Stromal cell of bone marrow (primary cell): ENCODE results near the gene CPTP.

Source experiments
- DNase-seq: peaks from one replicate; pipeline ENCODE4 v3.0.0-alpha.2; 2012; ENCODE audit warnings: low read depth

The CPTP gene

DNA sequence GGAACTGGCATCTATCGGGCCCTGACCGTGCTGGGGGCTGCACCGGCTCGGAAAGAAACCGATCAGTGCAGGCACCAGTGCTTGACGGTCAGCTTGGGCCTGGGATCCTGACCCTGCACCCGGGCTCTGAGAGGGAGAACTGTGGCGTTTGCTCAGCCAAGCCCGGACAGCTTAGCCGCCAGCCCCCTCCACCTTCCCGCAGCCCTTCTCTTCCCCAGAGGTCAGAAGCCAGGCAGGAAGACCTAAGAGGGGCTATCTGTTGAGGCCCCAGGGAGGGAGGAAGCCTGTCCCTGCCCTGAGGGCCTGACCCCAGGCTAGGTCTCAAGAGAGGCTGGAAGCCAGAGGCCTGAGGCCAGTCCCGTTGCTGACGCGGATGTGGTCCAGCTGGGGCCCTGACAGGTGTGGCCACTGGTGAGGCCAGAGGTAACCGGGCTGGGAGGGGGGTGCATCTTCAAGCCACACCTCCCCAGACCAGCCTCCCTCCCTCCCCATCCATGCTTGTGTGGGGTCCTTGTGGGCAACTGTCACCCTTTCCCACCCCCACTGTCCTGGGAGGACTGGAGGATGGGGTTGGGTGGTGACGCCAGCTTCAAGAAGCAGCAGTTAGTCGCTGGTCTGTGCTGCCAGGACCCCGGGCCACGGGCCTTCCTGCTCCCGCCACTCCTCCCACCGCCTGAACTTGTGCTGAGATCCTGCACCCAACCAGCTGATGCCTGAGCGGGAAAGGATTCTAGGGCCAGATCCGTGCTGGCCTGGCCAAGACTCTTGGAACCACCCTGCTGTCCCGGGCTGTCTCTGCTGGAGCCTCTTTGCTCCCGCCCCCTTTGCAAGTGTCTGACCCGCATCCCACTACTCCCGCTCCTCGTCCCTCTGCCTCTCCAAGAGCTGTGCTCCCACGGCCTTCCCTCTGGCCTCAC lies 27.2 kb downstream of the CPTP start:
- no peak for DNase-seq

DNA sequence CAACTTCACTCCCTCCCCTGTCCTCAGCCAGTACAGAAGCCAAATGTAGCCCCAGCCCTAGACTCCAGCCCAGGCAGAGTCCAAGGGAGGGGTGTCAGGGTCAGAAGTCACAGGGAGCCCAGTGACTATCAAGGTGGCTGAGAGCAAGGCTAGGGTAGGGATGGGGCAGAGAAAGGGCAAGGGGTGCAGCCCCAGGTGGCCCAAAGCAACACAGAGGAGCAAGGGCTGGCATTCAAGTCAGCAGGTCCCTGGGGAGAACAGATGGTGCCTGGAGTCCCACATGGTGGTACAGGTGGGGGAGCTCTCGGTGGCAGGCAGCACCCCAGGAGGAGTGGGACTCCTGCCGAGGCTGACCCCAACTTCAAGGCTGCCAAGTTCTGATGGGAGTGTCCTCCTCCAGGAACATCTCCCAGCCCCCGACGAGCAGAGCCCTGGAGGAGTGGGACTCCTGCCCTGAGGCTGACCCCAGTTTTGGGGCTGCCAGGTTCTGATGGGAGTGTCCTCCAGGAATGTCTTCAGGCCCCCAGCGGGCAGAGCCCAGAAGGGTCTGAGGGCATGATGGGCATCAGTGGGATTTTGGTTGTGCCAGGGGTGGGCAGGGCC lies 28.3 kb downstream of the CPTP start:
- no peak for DNase-seq

DNA sequence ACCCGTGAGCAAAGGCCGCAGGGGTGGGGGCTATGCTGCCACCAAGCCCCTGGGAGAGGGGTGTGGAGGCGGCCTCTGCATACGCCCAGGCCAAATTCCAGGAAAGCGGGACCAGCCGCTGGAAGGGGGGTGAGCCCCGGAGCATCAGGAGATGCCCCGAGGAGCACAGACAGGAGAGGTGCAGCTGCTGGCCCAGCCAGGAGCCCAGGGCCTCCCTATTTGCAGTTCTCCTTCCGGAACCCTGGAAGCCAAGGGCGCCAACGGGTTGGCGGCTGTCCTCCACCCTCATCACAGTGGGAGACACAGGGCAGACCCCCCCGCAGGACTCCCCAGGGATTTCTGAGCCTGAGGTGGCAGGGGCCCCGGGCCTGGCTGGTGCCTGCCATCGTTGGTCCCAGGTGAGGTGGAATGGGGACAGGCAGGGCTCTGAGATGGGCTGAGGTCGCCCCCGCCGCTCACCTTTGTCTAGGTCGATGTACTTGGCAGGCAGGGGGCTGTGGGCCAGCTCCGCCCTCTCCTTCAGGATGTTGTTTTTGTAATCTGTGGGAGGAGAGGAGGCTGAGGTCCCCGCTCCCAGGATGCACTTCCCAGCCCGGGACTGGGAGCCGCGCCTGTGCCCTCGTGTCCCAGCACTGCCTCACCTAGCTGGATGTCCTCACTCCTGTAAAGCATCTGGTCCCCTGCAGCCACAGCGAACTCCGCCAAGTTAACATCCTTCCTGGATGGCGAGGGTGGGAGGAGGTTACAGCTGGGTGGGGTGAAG lies 29.0 kb downstream of the CPTP start:
- no peak for DNase-seq

DNA sequence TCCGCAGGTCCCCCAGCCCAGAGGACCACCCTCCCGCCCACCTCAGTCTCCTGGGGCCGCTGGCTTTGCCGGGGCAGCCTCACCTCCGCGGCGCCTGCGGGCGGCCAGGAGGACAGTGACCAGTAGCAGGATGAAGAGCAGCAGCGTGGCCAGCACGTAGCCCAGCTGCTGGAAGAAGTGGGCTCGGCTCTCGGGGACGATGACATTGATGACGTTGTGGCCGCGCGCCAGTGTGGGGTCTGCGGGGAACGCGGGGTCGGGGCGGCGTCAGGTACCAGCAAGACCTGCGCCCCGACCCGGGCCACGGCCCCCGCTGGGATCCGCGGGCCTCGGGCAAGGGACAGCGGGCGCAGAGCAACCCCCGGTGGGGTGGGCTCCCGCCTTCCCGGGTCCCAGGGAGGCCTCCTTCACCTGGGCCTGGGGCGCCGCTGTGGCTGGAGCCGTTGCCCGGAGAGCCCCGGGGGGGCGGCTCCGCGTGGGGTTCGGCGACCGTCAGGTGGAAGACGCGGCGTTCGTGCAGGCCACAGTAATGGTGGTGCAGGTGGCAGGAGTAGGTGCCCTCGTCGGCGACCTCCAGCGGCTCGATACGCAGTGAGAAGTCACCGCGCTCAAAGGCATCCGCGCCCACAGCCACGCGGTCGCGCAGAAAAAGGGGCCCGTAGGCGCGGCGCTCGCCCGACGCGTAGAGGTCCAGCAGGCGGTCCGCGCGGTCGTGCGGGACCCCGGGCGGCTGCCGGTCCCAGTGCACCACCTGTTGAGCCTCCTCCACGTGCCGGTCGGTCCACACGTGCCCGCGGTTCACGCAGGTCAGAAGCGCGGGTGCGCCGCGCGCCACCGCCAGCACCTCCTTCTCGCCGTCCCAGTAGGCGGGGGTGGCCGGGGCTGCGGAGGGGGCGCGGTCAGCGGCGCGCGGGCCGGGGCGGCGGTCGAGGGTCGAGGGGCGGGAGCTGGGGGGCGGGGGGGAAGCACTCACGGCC lies 30.0 kb downstream of the CPTP start:
- DNase-seq, result no peak

DNA sequence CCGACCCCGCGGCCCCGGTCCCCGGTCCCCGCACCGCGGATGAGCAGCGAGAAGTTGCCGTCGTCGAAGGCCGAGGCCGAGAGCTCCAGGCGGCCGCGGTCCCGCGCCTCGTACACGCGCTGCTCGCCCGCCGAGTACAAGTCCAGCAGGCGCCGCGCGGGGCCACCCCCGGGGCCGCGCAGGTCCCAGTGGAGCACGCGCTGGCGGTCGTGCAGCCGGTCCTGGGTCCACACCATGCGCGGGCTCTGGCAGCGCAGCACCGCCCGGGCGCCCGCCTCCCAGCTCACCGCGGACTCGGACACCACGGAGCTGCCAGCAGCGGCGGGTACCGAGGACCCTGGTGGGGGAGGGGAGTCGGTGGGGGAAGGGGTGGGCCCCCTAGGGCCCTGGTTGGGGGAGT lies 30.8 kb downstream of the CPTP start:
- no peak for DNase-seq

DNA sequence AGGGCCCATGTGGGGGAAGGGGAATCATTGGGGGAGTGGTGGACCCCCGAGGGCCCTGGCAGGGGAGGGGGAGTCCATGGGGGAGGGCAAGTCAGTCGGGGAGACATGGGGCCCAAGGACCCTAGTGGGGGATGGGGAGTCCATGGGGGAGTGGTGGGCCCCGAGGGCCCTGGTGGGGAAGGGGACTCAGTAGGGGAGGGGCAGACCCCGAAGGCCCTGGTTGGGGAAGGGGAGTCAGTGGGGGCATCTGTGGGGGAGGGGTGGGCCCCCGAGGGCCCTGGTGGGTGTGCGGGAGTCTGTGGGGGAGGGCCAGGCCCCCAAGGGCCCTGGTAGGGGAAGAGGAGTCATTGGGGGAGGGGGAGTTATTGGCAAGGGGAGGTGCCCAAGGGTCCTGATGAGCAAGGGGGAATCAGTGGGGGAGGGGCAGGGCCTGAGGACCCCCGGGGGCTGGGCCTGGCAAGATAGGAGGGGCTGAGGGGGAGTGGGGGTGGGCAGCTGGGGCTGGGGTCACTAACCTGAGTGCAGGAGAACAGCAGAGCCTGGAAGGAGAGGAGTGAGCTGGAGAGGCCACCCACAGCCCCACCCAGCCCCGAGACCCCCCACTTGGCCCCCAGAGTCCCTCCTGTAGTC lies 31.7 kb downstream of the CPTP start:
- no peak for DNase-seq

DNA sequence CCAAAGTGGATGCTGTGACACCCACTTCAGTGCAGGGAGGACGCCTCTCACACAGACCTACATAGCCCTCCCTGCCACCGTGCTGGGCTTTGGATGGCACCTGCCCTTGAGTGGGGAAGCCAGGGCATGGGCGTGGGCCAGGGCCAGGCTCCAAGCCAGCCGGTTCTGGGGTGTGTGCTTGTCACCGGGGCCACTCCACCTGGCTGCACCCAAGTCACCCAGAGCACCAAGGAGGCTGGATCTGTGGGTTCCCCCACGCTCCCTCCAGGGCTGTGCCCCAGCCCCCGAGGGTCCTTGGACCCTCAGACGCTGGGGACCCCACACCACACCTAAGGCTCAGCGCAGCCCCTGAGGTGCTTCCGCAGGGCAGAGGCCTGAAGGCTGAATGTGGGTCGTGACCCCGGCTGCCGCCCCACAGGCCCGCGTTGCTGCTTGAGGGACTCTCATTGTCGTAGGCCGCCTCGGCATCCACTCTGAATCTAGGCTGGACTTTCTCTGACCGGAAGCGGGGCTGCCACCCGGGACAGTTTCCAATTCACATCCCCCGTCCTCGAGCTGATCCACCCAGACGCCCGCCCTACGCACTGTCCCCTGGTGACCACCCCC lies 32.3 kb downstream of the CPTP start:
- no peak for DNase-seq

DNA sequence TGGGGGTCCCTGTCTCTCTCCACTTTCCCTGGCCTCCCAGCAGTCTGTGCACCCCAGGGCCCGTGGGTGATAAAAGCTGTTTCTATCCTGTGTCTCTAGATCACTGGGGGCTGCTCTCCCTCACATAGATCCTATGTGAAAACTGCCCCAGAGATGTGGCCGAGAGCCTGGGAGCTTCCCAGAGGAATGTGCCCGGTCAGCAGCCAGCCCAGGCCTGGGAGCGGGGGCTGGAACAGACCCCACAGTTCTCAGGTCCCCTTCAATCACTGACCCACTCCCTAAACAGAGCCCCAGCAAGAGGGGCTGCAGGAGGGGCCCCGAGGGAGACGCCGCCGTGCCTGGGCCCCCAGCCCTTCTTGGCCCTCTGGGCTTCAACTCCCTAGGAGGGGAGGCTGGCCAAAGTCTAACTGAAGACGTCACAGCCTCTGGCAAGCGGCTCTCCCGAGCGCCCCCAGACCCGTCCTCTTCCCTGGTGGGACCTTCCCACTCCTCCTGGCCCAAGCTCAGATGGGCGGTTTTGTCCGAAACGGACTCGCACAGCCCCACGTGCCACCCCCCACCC lies 33.4 kb downstream of the CPTP start:
- no peak for DNase-seq

DNA sequence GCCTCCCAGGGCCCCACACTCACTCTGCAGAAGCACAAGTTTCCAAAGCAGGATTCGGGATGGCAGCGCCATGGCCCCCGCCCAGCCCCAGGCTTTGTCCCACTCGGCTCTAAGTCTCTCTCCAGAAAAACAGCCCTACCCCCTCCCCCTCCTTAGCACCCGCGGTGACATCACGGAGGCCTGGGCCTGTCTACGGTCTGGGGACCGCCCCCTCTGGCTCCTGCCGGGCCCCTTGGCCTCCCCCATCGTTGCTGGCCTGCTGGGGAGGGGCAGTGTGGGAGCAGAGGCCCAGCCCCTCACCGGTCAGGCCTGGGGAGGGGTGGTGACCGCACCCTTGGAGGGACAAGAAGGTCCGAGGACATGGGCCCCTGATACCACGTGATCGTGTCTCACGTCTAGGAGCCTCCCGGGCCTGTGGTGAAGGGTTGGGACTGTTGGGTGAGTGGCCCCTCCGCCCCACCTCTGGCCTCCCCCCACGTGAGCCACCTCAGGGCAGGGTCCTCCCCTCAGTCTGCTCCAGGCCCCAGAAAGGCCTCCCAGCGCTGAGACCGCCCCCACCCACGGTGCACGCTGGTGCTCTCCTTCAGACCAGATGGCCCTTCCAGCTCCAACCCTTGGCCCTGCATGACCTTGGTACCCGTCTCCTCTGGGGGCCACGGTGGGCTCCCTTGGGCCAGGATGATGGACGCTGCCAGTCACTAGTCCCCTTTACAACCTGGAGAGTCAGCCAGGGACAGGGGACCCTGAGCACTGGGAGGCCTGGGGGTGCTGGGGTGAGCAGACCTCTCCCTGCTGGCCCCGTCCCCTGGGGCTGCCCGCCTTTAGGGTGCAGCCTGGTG lies 34.0 kb downstream of the CPTP start, which contains the start of gene MXRA8:
Gene MXRA8, minus strand, starts transcription at position 123 of the 839 bp plus-strand sequence. Its CDS starts 51 bp downstream, at position 72.
- DNase-seq, result peak; percentile 89

DNA sequence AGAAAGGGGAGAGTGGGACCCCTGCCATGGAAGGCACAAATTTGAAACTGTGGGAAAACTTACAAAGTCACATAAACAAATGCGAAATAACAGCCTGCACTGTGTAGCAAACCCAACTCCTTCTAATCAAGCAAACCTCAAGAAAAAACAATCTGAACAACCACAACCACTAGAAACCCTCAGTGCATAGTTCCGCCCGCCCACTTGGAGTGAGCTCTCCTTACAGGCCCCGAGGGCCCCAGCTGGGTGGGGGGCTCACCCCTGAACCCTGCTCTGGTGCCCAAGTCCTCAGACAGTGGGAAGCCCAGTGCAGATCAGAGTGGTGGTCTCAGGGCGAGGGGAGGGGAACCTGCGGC lies 34.7 kb downstream of the CPTP start:
- DNase-seq, result peak; percentile 80

DNA sequence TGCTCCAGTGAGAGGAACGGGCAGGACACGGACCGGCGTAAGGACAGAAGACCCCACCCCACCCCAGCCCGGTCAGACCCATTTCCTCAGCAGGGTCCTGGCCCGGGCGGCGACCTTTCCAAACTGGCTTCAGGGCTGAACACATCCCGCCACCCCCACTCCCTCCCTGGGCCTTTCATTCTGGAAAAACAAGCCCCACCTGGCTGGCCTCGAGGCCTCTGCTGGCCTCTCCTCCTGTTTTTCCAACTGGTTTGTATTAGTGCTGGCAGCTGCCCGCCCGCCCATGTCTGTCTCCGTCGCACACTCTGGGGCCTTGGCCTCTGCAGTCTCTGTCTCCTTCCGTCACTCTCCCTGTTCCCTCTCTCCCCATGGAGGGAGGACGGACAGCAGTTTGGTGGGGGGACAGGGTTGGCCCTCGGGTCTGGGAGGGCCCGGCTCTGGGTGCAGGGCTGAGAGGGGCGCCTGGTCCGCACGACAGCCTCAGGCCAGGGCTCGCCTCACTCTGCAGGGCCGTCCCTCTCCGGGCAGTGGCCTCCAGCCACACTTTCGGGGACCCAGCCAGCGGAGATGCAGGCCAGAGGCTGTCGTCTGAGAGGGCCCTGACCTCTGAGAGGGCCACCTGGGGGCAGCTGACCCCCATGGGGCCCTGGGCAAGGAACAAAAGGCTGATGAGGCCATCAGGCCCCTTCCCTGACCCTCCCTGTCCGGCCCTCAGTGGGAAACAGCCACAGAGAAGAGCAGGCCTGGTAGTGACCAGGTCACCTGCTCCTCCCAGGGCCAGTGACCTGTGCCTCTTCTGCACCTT lies 35.3 kb downstream of the CPTP start:
- DNase-seq, result peak; percentile 75

DNA sequence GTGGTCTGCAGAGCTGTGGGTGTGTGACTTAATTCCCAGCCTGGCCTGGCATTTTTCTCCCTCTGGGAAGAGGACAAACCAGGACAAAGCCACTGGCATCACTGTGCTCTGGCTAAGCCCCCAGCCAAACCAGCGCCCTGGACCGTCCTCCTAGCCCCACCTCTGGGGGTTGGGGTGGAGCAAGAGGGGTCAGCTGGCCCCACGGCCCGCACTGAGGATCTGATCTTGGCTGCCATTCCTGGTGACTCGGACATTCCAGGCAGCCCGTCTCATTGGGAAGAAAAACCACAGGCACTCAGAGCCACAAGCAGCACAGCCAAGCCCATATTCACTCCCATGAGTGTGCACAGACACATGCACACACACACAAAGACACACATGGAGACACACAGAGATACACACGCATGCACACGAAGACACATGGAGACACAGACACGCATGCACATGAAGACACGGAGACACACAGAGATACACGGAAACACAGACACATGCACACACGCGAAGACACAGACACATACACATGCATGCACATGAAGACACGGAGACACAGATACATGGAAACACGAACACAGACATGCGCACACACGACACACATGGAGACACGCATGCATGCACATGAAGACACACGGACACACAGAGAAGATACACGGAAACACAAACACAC lies 36.0 kb downstream of the CPTP start:
- DNase-seq, result peak; percentile 92

DNA sequence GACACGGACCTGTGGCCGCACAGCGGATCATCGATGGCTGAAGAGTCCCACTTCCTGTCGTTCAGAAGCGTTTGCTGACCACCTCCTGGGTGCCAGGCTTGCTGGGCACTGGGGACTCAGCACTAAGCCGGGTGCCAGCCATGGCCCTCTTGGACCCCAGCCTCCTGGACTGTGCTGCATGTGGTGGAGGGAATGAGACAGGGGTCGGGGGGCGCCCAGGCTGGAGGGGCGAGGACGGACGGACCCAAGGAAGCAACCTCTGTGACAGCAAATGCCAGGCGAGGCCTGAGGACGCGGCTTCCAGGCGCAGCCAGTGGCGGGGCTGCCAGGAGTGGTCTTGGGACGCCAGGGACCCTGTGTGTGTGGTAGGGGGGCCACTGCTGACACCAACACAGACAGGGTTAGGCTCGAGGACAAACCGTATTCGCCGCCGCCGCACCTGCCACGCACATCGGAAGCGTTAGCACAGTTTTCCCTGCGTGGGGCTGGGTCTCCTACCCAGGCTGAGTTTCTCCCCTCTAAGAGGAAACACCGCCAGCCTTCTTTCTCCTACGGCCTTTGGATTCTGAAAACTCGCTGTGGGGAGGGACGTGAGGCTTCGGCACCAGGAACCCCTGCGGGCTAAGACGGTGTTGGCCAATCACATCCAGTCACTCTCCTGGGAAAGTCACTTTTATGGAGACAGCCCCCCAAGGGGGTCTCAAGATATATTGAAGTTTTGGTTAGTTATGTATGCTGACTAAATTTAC lies 36.8 kb downstream of the CPTP start:
- DNase-seq, result no peak

DNA sequence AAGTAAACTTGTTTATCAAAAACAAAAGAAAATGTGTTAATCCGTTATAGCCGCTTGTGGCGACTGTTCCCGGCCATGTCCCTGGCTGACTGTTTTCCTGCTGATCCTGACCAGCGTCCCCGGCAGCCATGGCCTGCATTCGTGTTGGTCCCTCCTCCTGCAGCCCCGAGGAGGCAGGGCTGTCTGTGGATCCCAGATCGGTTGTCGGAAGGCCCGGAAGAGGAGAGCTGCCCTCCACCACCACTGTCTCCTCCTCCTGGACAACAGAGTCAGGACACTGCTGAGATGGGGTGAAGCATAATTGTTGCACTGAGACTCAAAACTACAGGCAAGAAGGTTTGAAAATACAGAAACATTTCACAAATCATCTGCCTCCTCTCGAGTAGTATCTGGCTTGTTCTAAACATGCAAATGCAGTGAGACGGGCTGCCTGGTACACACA lies 37.4 kb downstream of the CPTP start:
- peak; percentile 80 for DNase-seq

DNA sequence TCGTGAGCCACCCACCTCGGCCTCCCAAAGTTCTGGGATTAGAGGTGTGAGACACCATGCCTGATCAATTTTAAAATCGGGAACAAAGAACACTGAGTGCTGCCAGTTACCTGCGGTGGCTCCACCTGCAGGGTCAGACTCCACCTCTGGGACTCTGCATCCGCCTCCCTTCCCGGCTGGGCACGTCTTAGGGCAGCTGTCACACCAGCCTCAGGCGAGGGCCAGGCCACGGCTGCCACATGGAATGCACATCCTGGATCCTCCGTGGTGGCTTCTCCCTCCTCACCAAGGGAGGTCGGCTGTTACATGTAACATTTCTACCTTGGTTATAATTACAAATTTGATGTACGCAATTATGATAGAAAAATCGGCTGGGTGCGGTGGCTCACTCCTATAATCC lies 39.7 kb downstream of the CPTP start:
- no peak for DNase-seq

DNA sequence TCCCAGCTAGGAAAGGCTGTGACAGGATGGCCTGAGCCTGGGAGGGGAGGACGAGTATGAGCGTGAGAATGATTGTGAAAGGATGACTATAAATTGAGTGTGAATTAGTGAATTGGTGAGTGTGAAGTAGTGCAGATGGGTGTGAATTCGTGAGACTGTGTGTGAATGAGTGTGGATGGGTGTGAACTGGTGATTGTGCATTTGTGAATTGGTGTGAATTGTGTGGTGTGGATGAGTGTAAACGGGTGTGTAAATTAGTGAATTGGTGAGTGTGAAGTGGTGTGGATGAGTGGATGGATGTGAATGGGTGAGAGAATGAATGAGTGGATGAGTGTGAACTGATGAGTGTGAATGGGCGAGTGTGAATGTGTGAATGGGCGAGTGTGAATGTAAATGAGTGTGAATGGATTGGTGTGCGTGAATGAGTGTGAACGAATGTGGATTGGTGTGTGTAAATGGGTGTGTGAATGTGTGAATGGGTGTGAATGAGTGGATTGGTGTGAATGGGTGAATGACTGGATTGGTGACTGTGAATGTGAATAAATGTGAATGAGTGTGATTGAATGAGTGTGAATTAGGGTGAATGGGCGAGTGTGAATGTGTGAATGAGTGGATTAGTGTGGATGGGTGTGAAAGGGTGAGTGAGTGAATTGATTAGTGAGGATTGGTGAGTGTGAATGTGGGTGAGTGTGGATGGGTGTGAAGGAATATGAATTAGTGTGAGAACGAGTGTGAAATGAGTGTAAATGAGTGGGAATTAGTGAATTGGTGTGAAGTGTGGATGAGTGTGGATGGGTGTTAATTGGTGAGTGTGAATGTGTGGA lies 41.5 kb downstream of the CPTP start:
- DNase-seq, result no peak
